Measurements from ENCODE around the gene LEF1.

DNA sequence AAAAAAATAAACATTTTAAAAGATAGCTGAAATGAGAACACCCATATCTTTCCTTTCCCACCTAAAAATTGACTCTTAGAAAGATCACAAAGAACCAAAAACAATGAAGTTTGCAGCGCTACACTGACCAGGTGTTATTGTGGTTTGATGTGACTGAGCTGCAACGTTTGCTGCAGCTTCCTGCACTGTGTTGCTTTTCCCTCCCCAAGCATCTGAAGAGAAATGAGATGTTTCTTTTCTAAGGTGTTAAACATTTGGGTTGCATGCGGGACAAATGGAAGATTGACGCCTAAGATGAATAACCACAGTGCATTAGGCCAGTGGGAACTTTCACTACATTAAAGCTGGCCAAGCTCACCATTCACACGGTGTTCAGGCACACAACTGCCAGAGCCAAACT, 8.9 kb downstream of the LEF1 start:
- TF ChIP-seq POLR2A (IDR thresholded peaks at IDR 0.05) (no peak), POLR2AphosphoS5 (IDR thresholded peaks at IDR 0.05) (no peak), CTCF (IDR thresholded peaks at IDR 0.05) (no peak)
